GM19438 (cell line): ENCODE results near the gene PTPRO.

Experiments used
- ATAC-seq: cut with Tn5 transposase; IDR thresholded peaks from one replicate; pipeline ENCODE4 v1.9.1; 2021; ENCODE audit warnings: low read depth; ENCODE audit not compliant: unreplicated experiment

PTPRO gene

GRCh38 chr12:15632708-15633107, 310.4 kb downstream of the PTPRO start:
- no peak for ATAC-seq

GRCh38 chr12:15633201-15633600, 310.9 kb downstream of the PTPRO start:
- no peak for ATAC-seq

- ATAC-seq, result no peak
Measured at GRCh38 chr12:15634010-15634683, 311.8 kb downstream of the PTPRO start.

GRCh38 chr12:15636060-15636890, 314.0 kb downstream of the PTPRO start:
- no peak for ATAC-seq

GRCh38 chr12:15638231-15638630, 315.9 kb downstream of the PTPRO start:
- ATAC-seq, result no peak

GRCh38 chr12:15644700-15645099, 322.4 kb downstream of the PTPRO start:
- ATAC-seq, result no peak

- no peak for ATAC-seq
Measured at GRCh38 chr12:15646581-15646980, 324.3 kb downstream of the PTPRO start.
